ENCODE results near the gene SRPRB.

The SRPRB gene

GRCh38 chr3:133855002-133855370 lies 49.4 kb downstream of the SRPRB start:
- no peak for DNase-seq (ENCODE audit: low read depth)
- H3K4me3 ChIP-seq (ENCODE audit: low read depth, low read length), result no peak overlapping the region
- in situ Hi-C loops (cut with HindIII; ENCODE audit: low sequenced_read_pairs), result no loop called here
- TF ChIP-seq CTCF (IDR thresholded peaks at IDR 0.05; ENCODE audit: low read depth, low read length, missing control alignments), result no peak

GRCh38 chr3:133855772-133856171 lies 50.2 kb downstream of the SRPRB start:
- no peak for DNase-seq (ENCODE audit: low read depth)
- H3K4me3 ChIP-seq (ENCODE audit: low read depth, low read length), result no peak overlapping the region
- in situ Hi-C loops (cut with HindIII; ENCODE audit: low sequenced_read_pairs), result no loop called here
- no peak for TF ChIP-seq CTCF (IDR thresholded peaks at IDR 0.05; ENCODE audit: low read depth, low read length, missing control alignments)

GRCh38 chr3:133856316-133856715 lies 50.7 kb downstream of the SRPRB start:
- no peak for DNase-seq (ENCODE audit: low read depth)
- in situ Hi-C loops (cut with HindIII; ENCODE audit: low sequenced_read_pairs), result no loop called here
- TF ChIP-seq CTCF (IDR thresholded peaks at IDR 0.05; ENCODE audit: low read depth, low read length, missing control alignments), result no peak

GRCh38 chr3:133857767-133858166 lies 52.2 kb downstream of the SRPRB start:
- in situ Hi-C loops (cut with HindIII; ENCODE audit: low sequenced_read_pairs), result no loop called here

More at GRCh38 chr3:133856316-133856715, 50.7 kb downstream of the SRPRB start:
- H3K4me3 ChIP-seq (ENCODE audit: low read depth, low read length), result no peak overlapping the region

GRCh38 chr3:133859381-133860234 lies 54.0 kb downstream of the SRPRB start:
- TF ChIP-seq CTCF (IDR thresholded peaks at IDR 0.05; ENCODE audit: low read depth, low read length, missing control alignments), result no peak
- DNase-seq (ENCODE audit: low read depth), result no peak
- H3K4me3 ChIP-seq (ENCODE audit: low read depth, low read length), result no peak overlapping the region
- in situ Hi-C loops (cut with HindIII; ENCODE audit: low sequenced_read_pairs), result no loop called here

More at GRCh38 chr3:133857767-133858166, 52.2 kb downstream of the SRPRB start:
- no peak overlapping the region for H3K4me3 ChIP-seq (ENCODE audit: low read depth, low read length)
- no peak for DNase-seq (ENCODE audit: low read depth)
- no peak for TF ChIP-seq CTCF (IDR thresholded peaks at IDR 0.05; ENCODE audit: low read depth, low read length, missing control alignments)

GRCh38 chr3:133860519-133860918 lies 54.9 kb downstream of the SRPRB start:
- no peak for DNase-seq (ENCODE audit: low read depth)
- TF ChIP-seq CTCF (IDR thresholded peaks at IDR 0.05; ENCODE audit: low read depth, low read length, missing control alignments), result no peak
- H3K4me3 ChIP-seq (ENCODE audit: low read depth, low read length), result no peak overlapping the region
- in situ Hi-C loops (cut with HindIII; ENCODE audit: low sequenced_read_pairs), result no loop called here

Data from astrocyte of the cerebellum (primary cell).